Panc1 (cell line): ENCODE data around the gene RAB6B. TPM values are rescaled to one million over a fixed set of nuclear protein-coding genes. Genes with fewer than 3 reads are reported as not detected.

ENCODE experiments used
- ATAC-seq: fragments of 200-7000 bp; cut with Tn5 transposase; 2 replicates; pipeline ENCODE4 v1.9.1; 2020; ENCODE audit warnings: mild to moderate bottlenecking, moderate library complexity
- BruUV-seq: library from RNA; stranded (reverse); fragments of 400-500 nt; replicated peaks from 2 replicates; lab custom pipeline; 2021; lab: Mats Ljungman, UMichigan
- CTCF ChIA-PET: fragments of 300-600 bp; sonication (Branson Sonifier 250); formaldehyde crosslinking; loops from one replicate; lab custom pipeline; 2022; ENCODE audit warnings: antibody characterized with exemption; lab: Charles Lee
- POLR2A ChIA-PET: fragments of 300-600 bp; sonication (Branson Sonifier 250); formaldehyde crosslinking; loops from one replicate; lab custom pipeline; 2022; ENCODE audit warnings: antibody characterized with exemption; lab: Charles Lee
- DNase-seq: peaks from one replicate; pipeline ENCODE4 v3.0.0-alpha.2; 2010; ENCODE audit warnings: low read depth, low spot score
- H3K27ac ChIP-seq: 2 replicates; pipeline ENCODE4 v1.5.1; 2011; ENCODE audit warnings: mild to moderate bottlenecking, low read length, inconsistent platforms
- H3K27me3 ChIP-seq: fragments of 200-500 bp; sonication (Bioruptor generic); 2 replicates; pipeline ENCODE4 v1.6.0; 2014; ENCODE audit warnings: low read length, inconsistent platforms; ENCODE audit not compliant: control insufficient read depth, insufficient read depth
- H3K36me3 ChIP-seq: fragments of 200-500 bp; sonication (Bioruptor generic); 2 replicates; pipeline ENCODE4 v1.5.1; 2014; ENCODE audit warnings: inconsistent platforms, mild to moderate bottlenecking, low read length, moderate library complexity; ENCODE audit not compliant: control insufficient read depth, insufficient read depth
- H3K4me1 ChIP-seq: 2 replicates; pipeline ENCODE4 v1.5.1; 2011; ENCODE audit warnings: inconsistent platforms, mild to moderate bottlenecking, low read length, moderate library complexity; ENCODE audit not compliant: control insufficient read depth, insufficient read depth
- H3K4me3 ChIP-seq, 2 experiments: 2 replicates each; pipeline ENCODE4 v1.5.1; 2011 to 2012; ENCODE audit warnings: low read depth in 2 of 2, low read length in 2 of 2, mild to moderate bottlenecking in 2 of 2, inconsistent platforms in 1 of 2, moderate library complexity in 1 of 2
- H3K9me3 ChIP-seq: fragments of 200-500 bp; sonication (Bioruptor generic); 2 replicates; pipeline ENCODE4 v1.5.1; 2014; ENCODE audit warnings: low read depth, mild to moderate bottlenecking, inconsistent platforms, low read length, moderate library complexity; ENCODE audit not compliant: control insufficient read depth, insufficient read depth
- CTCF ChIP-seq: fragments of 450-650 bp; IDR thresholded peaks from 2 replicates; pipeline ENCODE4 v1.5.1; 2017; ENCODE audit warnings: mild to moderate bottlenecking
- POLR2AphosphoS5 ChIP-seq: IDR thresholded peaks from 2 replicates; pipeline ENCODE4 v1.6.1; 2012; ENCODE audit warnings: mild to moderate bottlenecking, low read depth, low read length, moderate library complexity
- REST ChIP-seq, 2 experiments: IDR thresholded peaks; 2 replicates each; pipeline ENCODE4 v1.6.1; 2011 to 2012; ENCODE audit warnings: low read depth in 2 of 2, control low read depth in 1 of 2, low read length in 1 of 2, mild to moderate bottlenecking in 1 of 2, moderate library complexity in 1 of 2; ENCODE audit not compliant: insufficient read depth in 1 of 2
- SIN3A ChIP-seq: IDR thresholded peaks from 2 replicates; pipeline ENCODE4 v1.6.1; 2012; ENCODE audit warnings: low read depth, mild to moderate bottlenecking, low read length, moderate library complexity, borderline replicate concordance; ENCODE audit not compliant: insufficient read depth
- TCF7L2 ChIP-seq: IDR thresholded peaks from 2 replicates; pipeline ENCODE4 v1.6.1; 2011; ENCODE audit warnings: mild to moderate bottlenecking, low read depth, low read length, inconsistent platforms
- in situ Hi-C: cut with HindIII; loops from 2 replicates; pipeline ENCODE4 v1.10.0; 2016; ENCODE audit warnings: low sequenced_read_pairs, low pct_unique_long_range_greater_than_20kb
- intact Hi-C: fragments of 100-400 bp; cut with micrococcal nuclease; formaldehyde crosslinking; loops from one replicate; pipeline ENCODE4 v1.10.0; 2022; ENCODE audit not compliant: unreplicated experiment
- total RNA-seq: library from RNA; stranded (reverse); gene quantifications from one replicate; pipeline ENCODE4 v1.2.1, GENCODE V29; 2021; ENCODE audit not compliant: unreplicated experiment

The RAB6B gene
- total RNA-seq, 1 experiment from 2014 or later = 49.2 TPM

- no peak overlapping the region for H3K27ac ChIP-seq
- POLR2A ChIA-PET = no interaction called here
- no peaks in the 10 kb centered on the region for H3K27me3 ChIP-seq
- DNase-seq = no peak
- intact Hi-C loops = loop anchor here (5.0 kb wide), 2 partner anchors 130 to 280 kb away; no protein-coding TSS in a partner anchor
- no peaks in the 10 kb centered on the region for H3K9me3 ChIP-seq
- H3K4me3 ChIP-seq = no peak overlapping the region
- no peaks in the 10 kb centered on the region for H3K36me3 ChIP-seq
- CTCF ChIA-PET = interaction anchor here (0.5 kb wide), 1 partner anchor 375 kb away, joined by 3 read pairs; no protein-coding TSS in a partner anchor
- in situ Hi-C loops = no loop called here
- BruUV-seq = no TSS peak
- ATAC-seq = no peak
- no peaks in the 10 kb centered on the region; the same call in 1 of the 2 replicates for H3K4me1 ChIP-seq
- TF ChIP-seq SIN3A = no peak
- no peak for TF ChIP-seq POLR2AphosphoS5
- no peak for TF ChIP-seq CTCF
- no peak for TF ChIP-seq TCF7L2
- no peak for TF ChIP-seq REST (IDR thresholded peaks at IDR 0.05; ENCODE audit: insufficient read depth in 1 of 2, low read depth in 2 of 2, low read length in 1 of 2)
Observed at GRCh38 chr3:133932009-133932408, 36.3 kb upstream of the RAB6B start.

GRCh38 chr3:133931084-133931483 lies 35.4 kb upstream of the RAB6B start:
- no peak overlapping the region for H3K27ac ChIP-seq
- POLR2A ChIA-PET = no interaction called here
- BruUV-seq = no TSS peak
- no peaks in the 10 kb centered on the region for H3K9me3 ChIP-seq
- no peaks in the 10 kb centered on the region for H3K27me3 ChIP-seq
- no peaks in the 10 kb centered on the region for H3K36me3 ChIP-seq
- CTCF ChIA-PET = interaction anchor here (1.0 kb wide), 1 partner anchor 26 kb away, joined by 4 read pairs; no protein-coding TSS in a partner anchor
- ATAC-seq = no peak
- in situ Hi-C loops (no loop called here), intact Hi-C loops (loop anchor here (5.0 kb wide), 2 partner anchors 131 to 281 kb away; no protein-coding TSS in a partner anchor)
- DNase-seq = no peak
- no peak overlapping the region for H3K4me3 ChIP-seq
- H3K4me1 ChIP-seq = no peaks in the 10 kb centered on the region
- TF ChIP-seq REST (IDR thresholded peaks at IDR 0.05; ENCODE audit: insufficient read depth in 1 of 2, low read depth in 2 of 2, low read length in 1 of 2) = no peak
- no peak for TF ChIP-seq POLR2AphosphoS5
- TF ChIP-seq TCF7L2 = no peak
- TF ChIP-seq SIN3A = no peak
- no peak for TF ChIP-seq CTCF
